B cell (primary cell): ENCODE results near the gene AP3B2. TPM values are rescaled to one million over a fixed set of nuclear protein-coding genes. Genes with fewer than 3 reads are reported as not detected.

Source experiments
- ATAC-seq: fragments of 200-7000 bp; cut with Tn5 transposase; one replicate; pipeline ENCODE4 v1.10.0; 2021; ENCODE audit warnings: low read depth, mild to moderate bottlenecking, moderate number of reproducible peaks, moderate library complexity
- CTCF ChIA-PET: fragments of 350-600 bp; sonication (Branson Sonifier 250); formaldehyde crosslinking; loops from one replicate; lab custom pipeline; 2021; ENCODE audit warnings: antibody characterized with exemption, inconsistent platforms; lab: Charles Lee
- POLR2A ChIA-PET: fragments of 350-600 bp; sonication (Branson Sonifier 250); formaldehyde crosslinking; loops from one replicate; lab custom pipeline; 2021; ENCODE audit warnings: antibody characterized with exemption; lab: Charles Lee
- DNase-seq: peaks from one replicate; pipeline ENCODE4 v3.0.0; 2013
- H2AFZ ChIP-seq: 2 replicates; pipeline ENCODE4 v1.6.1; 2012; ENCODE audit warnings: mild to moderate bottlenecking, low read depth, low read length; ENCODE audit not compliant: insufficient read depth, poor library complexity, severe bottlenecking
- H3K27ac ChIP-seq, 2 donors: 1 replicate in 1 of 2; 2 replicates in 1 of 2; pipeline ENCODE4 v1.5.1; 2012 to 2013; ENCODE audit warnings: low read length in 2 of 2, mild to moderate bottlenecking in 2 of 2, moderate library complexity in 1 of 2
- H3K27me3 ChIP-seq, 4 experiments: fragments of 200-600 bp in 1 of 4; sonication (generic) in 1 of 4; replicated peaks in 1 of 4; 1 replicate in 2 of 4; 2 replicates in 2 of 4; pipeline versions ENCODE4 v1.6.1 to v1.7.0; 2013 to 2016; ENCODE audit warnings: low read length in 3 of 4, mild to moderate bottlenecking in 2 of 4, mixed read lengths in 1 of 4, moderate library complexity in 1 of 4; ENCODE audit not compliant: insufficient read depth in 4 of 4, control insufficient read depth in 3 of 4; ENCODE audit errors: control extremely low read depth in 1 of 4
- H3K36me3 ChIP-seq, 2 experiments: replicated peaks in 1 of 2; 1 replicate in 1 of 2; 2 replicates in 1 of 2; pipeline versions ENCODE4 v1.6.1 to v1.7.1; 2013; ENCODE audit warnings: low read length in 1 of 2; ENCODE audit not compliant: insufficient read depth in 2 of 2, control insufficient read depth in 1 of 2; ENCODE audit errors: control extremely low read depth in 1 of 2, extremely low read depth in 1 of 2
- H3K4me1 ChIP-seq, 2 donors: fragments of 200-600 bp in 1 of 2; sonication (generic) in 1 of 2; 1 replicate in 1 of 2; 2 replicates in 1 of 2; pipeline versions ENCODE4 v1.5.1 to v1.6.1; 2013 to 2017; ENCODE audit warnings: low read length in 2 of 2; ENCODE audit not compliant: control insufficient read depth in 2 of 2, insufficient read depth in 2 of 2
- H3K4me2 ChIP-seq: replicated peaks from 2 replicates; pipeline ENCODE3; 2012; ENCODE audit warnings: mild to moderate bottlenecking, low read depth, low read length; ENCODE audit not compliant: poor library complexity, severe bottlenecking
- H3K4me3 ChIP-seq, 5 experiments: fragments of 200-600 bp in 1 of 5; sonication (generic) in 1 of 5; 1 replicate in 3 of 5; 2 replicates in 2 of 5; pipeline versions ENCODE4 v1.5.1 to v1.7.0; 2011 to 2016; ENCODE audit warnings: low read length in 4 of 5, mild to moderate bottlenecking in 4 of 5, low read depth in 2 of 5, control low read depth in 1 of 5, moderate library complexity in 1 of 5; ENCODE audit not compliant: insufficient read depth in 1 of 5; ENCODE audit errors: control extremely low read depth in 1 of 5, extremely low read depth in 1 of 5
- H3K79me2 ChIP-seq: fragments of 200-600 bp; sonication (generic); one replicate; pipeline ENCODE4 v1.6.0; 2016; ENCODE audit warnings: low read length; ENCODE audit not compliant: control insufficient read depth, insufficient read depth
- H3K9ac ChIP-seq: fragments of 200-600 bp; sonication (generic); 2 replicates; pipeline ENCODE4 v1.6.1; 2017; ENCODE audit warnings: mild to moderate bottlenecking, low read length, moderate library complexity
- H3K9me3 ChIP-seq, 3 donors: one replicate each; pipeline versions ENCODE4 v1.6.1 to v1.7.1; 2013; ENCODE audit warnings: low read length in 2 of 3; ENCODE audit not compliant: control insufficient read depth in 2 of 3, insufficient read depth in 1 of 3; ENCODE audit errors: control extremely low read depth in 1 of 3
- H4K20me1 ChIP-seq: 2 replicates; pipeline ENCODE4 v1.6.0; 2012; ENCODE audit warnings: mild to moderate bottlenecking, low read length; ENCODE audit not compliant: insufficient read depth, control insufficient read depth, poor library complexity, severe bottlenecking
- H3K27ac Mint-ChIP-seq: one replicate; pipeline ENCODE4 v1.8.0; 2021; ENCODE audit warnings: mixed read lengths
- H3K27me3 Mint-ChIP-seq: one replicate; pipeline ENCODE4 v1.8.0; 2021; ENCODE audit warnings: mixed read lengths
- H3K4me1 Mint-ChIP-seq: one replicate; pipeline ENCODE4 v1.8.0; 2021; ENCODE audit warnings: mixed read lengths
- H3K4me3 Mint-ChIP-seq: one replicate; pipeline ENCODE4 v1.8.0; 2021; ENCODE audit warnings: mixed read lengths
- H3K9me3 Mint-ChIP-seq: one replicate; pipeline ENCODE4 v1.8.0; 2022; ENCODE audit warnings: mixed read lengths; ENCODE audit not compliant: insufficient read depth
- EZH2 ChIP-seq: IDR thresholded peaks from 2 replicates; pipeline ENCODE4 v1.6.1; 2012; ENCODE audit warnings: borderline replicate concordance, low read depth, mild to moderate bottlenecking, moderate library complexity, low read length; ENCODE audit not compliant: insufficient read depth, poor library complexity, severe bottlenecking
- WGBS: methylation state at CpG from one replicate; pipeline ENCODE4 v1.1.5; 2013; ENCODE audit warnings: missing lambda C conversion rate; ENCODE audit not compliant: insufficient coverage; 5-methylcytosine and 5-hydroxymethylcytosine counted together
- intact Hi-C: fragments of 100-400 bp; cut with micrococcal nuclease; formaldehyde crosslinking; loops from one replicate; pipeline ENCODE4 v1.10.0; 2022
- polyA plus RNA-seq: library from polyadenylated mRNA; depleted of rRNA; stranded (reverse); fragments of >200 nt; gene quantifications from 2 replicates; pipeline ENCODE4 v1.2.3, GENCODE V29; 2012
- total RNA-seq, 2 donors: library from RNA; stranded (reverse); fragments of 120-200 nt in 1 of 2; gene quantifications; 1 replicate in 1 of 2; 2 replicates in 1 of 2; pipeline versions ENCODE4 v1.2.3 to v1.2.4, GENCODE V29; 2013 to 2022
- TF ChIP-seq, protein P1 (sequence below): fragments of 200-600 bp; IDR thresholded peaks from one replicate; pipeline ENCODE4 v1.8.0; 2022; ENCODE audit warnings: antibody characterized with exemption, mild to moderate bottlenecking

The AP3B2 gene
- total and polyA plus RNA-seq, 2 donors (not counting 1 experiment from before 2014, with no cell fraction given): 0.15 to 0.37 TPM

DNA sequence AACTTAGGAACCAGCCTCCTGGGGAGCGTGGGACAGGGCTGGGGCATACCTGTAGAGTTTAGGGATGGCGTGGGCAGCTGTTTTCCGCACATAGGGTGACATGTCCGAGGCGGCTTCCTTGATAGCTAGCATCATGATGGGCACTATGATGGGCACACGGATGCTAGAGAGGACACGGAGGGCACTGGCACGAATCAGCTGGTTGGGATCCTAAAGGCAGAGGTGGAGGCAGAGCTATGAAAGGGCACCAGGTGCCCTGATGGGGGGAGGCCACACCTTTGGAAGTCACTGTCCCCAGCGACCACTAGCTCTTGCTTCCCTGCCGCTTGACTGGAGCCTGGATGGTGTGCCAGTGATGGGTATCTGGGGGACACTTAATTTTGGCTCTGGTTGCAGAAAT is 28.3 kb downstream of the AP3B2 start:
- H3K9me3 ChIP-seq: peaks cover 0 to 16% (median 0%) of the 10 kb centered on the region in 3 donors
- no peaks in the 10 kb centered on the region for H3K79me2 ChIP-seq
- intact Hi-C loops: no loop called here
- CTCF ChIA-PET: no interaction called here
- POLR2A ChIA-PET: no interaction called here
- Mint-ChIP-seq H3K4me3 (peak overlapping the region; percentile 92), H3K9me3 (no peaks in the 10 kb centered on the region), H3K27ac (peak overlapping the region; percentile 32), H3K27me3 (peaks cover 6% of the 10 kb centered on the region), H3K4me1 (peaks cover 12% of the 10 kb centered on the region)
- 94% methylated on average over 10 of the region's 10 CpGs for WGBS
- peaks cover 0 to 24% (median 6%) of the 10 kb centered on the region in 4 experiments for H3K27me3 ChIP-seq
- peak overlapping the region; percentile 92 for H3K4me2 ChIP-seq
- H2AFZ ChIP-seq: peak overlapping the region; percentile 93
- peak overlapping the region in 2 of 5 experiments; percentile 69 to 84 for H3K4me3 ChIP-seq
- no peaks in the 10 kb centered on the region for H4K20me1 ChIP-seq
- DNase-seq (no peak), ATAC-seq (no peak)
- H3K36me3 ChIP-seq: no peaks in the 10 kb centered on the region
- peaks cover 14 to 15% of the 10 kb centered on the region in 2 donors for H3K4me1 ChIP-seq
- no peak for TF ChIP-seq EZH2
- TF ChIP-seq, protein P1, sequence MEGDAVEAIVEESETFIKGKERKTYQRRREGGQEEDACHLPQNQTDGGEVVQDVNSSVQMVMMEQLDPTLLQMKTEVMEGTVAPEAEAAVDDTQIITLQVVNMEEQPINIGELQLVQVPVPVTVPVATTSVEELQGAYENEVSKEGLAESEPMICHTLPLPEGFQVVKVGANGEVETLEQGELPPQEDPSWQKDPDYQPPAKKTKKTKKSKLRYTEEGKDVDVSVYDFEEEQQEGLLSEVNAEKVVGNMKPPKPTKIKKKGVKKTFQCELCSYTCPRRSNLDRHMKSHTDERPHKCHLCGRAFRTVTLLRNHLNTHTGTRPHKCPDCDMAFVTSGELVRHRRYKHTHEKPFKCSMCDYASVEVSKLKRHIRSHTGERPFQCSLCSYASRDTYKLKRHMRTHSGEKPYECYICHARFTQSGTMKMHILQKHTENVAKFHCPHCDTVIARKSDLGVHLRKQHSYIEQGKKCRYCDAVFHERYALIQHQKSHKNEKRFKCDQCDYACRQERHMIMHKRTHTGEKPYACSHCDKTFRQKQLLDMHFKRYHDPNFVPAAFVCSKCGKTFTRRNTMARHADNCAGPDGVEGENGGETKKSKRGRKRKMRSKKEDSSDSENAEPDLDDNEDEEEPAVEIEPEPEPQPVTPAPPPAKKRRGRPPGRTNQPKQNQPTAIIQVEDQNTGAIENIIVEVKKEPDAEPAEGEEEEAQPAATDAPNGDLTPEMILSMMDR: no peak
- peak overlapping the region; percentile 82 for H3K9ac ChIP-seq
- H3K27ac ChIP-seq: no peak overlapping the region

DNA sequence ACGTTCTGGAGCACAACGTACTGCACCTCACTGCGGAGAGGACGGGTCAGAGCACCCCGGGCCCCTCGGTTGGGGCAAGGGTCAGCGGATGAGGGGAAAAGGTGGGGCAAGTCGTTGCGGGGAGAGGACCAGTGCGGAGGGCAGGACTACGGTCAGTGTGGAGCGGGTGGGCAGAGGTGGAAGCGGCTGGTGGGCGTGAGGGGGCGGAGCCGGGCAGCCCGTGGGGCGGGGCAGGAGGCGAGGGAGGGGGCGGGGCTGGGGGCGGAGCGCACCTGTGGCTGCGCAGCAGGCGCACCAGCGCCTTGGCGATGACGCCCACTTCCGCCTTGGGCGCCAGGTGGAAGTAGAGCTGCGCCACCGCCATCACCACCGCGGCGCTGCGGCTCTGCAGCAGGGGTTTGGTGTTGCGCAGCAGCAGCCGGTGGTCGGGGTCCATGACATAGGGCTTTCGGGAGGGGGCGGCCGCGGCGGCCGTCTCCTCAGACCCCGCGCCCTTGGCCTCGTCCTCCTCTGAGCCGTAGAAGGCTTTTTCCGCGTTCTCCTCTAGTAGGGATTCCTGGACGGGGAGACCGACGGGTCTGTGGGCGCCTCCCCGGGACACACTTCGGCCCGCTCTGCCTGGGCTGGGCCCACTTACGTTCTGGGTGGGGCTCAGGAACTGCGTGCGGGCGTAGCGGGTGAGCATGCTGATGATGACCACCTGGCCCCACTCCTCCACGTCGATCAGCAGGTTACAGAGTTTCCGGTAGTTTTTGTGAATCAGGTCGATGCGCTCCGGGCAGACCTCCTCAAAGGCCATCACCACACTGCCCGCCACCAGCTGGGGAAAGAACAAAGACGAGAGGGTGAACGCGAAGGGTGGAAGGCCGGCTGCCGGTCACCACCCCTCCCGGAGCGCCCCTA is 29.2 kb downstream of the AP3B2 start:
- Mint-ChIP-seq H3K4me3 (peak overlapping the region; percentile 92), H3K9me3 (no peaks in the 10 kb centered on the region), H3K4me1 (peaks cover 12% of the 10 kb centered on the region), H3K27ac (peak overlapping the region; percentile 87), H3K27me3 (peaks cover 6% of the 10 kb centered on the region)
- H3K36me3 ChIP-seq: no peaks in the 10 kb centered on the region
- intact Hi-C loops: loop anchor here (1.0 kb wide), 4 partner anchors 29 to 331 kb away; partner anchors contain the start of genes AP3B2, C15orf40 and RPS17
- H3K4me1 ChIP-seq: peaks cover 14 to 15% of the 10 kb centered on the region in 2 donors
- peak overlapping the region; percentile 93 for H2AFZ ChIP-seq
- H4K20me1 ChIP-seq: no peaks in the 10 kb centered on the region
- ChIA-PET CTCF (no interaction called here), POLR2A (no interaction called here)
- H3K79me2 ChIP-seq: no peaks in the 10 kb centered on the region
- H3K4me3 ChIP-seq: peak overlapping the region in 4 of 5 experiments; percentile 61 to 84 (median 72)
- TF ChIP-seq, protein P1: peak; percentile 21
- no peak for TF ChIP-seq EZH2
- ATAC-seq (peak; percentile 91), DNase-seq (peak; percentile 85)
- peak overlapping the region; percentile 82 for H3K9ac ChIP-seq
- 7% methylated on average over 61 of the region's 76 CpGs for WGBS
- peak overlapping the region; percentile 92 for H3K4me2 ChIP-seq
- H3K9me3 ChIP-seq: peaks cover 0 to 16% (median 0%) of the 10 kb centered on the region in 3 donors
- peaks cover 0 to 21% (median 6%) of the 10 kb centered on the region in 4 experiments for H3K27me3 ChIP-seq
- H3K27ac ChIP-seq: peak overlapping the region; percentile 46 to 65
